K562 (cell line): ENCODE measurements around the gene COQ3.

Experiments
- CTCF ChIP-seq, 3 experiments: IDR thresholded peaks in 2 of 3; conservative IDR thresholded peaks in 1 of 3; 2 replicates each; pipeline ENCODE4 v1.5.1; 2011 to 2012; ENCODE audit warnings: low read length in 3 of 3, mild to moderate bottlenecking in 3 of 3, control low read depth in 2 of 3, improper control_type of control experiment in 1 of 3, inconsistent platforms in 1 of 3, low read depth in 1 of 3, mixed read lengths in 1 of 3, moderate library complexity in 1 of 3; ENCODE audit not compliant: insufficient read depth in 2 of 3
- NFYB ChIP-seq: IDR thresholded peaks from 2 replicates; pipeline ENCODE4 v1.6.1; 2011; ENCODE audit warnings: mild to moderate bottlenecking, moderate library complexity; ENCODE audit not compliant: insufficient read length; ENCODE audit errors: extremely low read depth
- RFX5 ChIP-seq: IDR thresholded peaks from 2 replicates; pipeline ENCODE4 v1.6.1; 2011; ENCODE audit warnings: low read depth, mild to moderate bottlenecking, improper control_type of control experiment, low read length
- USF2 ChIP-seq: sonication (generic); formaldehyde crosslinking; IDR thresholded peaks from 2 replicates; pipeline ENCODE4 v1.5.0; 2020; ENCODE audit warnings: missing genetic modification reagents
- TF ChIP-seq, protein P1 (sequence below): fragments of 250-450 bp; sonication (Bioruptor Pico); IDR thresholded peaks from 2 replicates; pipeline ENCODE4 v1.8.0; 2021; ENCODE audit warnings: mild to moderate bottlenecking, moderate library complexity
- TF ChIP-seq, protein P2 (sequence below), 2 experiments: fragments of 150-350 bp in 1 of 2; IDR thresholded peaks; 2 replicates each; pipeline ENCODE4 v1.6.1; 2012 to 2016; ENCODE audit warnings: low read depth in 2 of 2, low read length in 2 of 2, mild to moderate bottlenecking in 1 of 2, moderate library complexity in 1 of 2

- TF ChIP-seq NFYB (no peak), RFX5 (no peak), USF2 (no peak), CTCF (IDR thresholded peaks at IDR 0.05 in 2 of 3, conservative IDR thresholded peaks at IDR 0.05 in 1 of 3; ENCODE audit: insufficient read depth in 2 of 3, low read depth in 1 of 3, low read length in 3 of 3) (no peak)
- TF ChIP-seq, protein P1, sequence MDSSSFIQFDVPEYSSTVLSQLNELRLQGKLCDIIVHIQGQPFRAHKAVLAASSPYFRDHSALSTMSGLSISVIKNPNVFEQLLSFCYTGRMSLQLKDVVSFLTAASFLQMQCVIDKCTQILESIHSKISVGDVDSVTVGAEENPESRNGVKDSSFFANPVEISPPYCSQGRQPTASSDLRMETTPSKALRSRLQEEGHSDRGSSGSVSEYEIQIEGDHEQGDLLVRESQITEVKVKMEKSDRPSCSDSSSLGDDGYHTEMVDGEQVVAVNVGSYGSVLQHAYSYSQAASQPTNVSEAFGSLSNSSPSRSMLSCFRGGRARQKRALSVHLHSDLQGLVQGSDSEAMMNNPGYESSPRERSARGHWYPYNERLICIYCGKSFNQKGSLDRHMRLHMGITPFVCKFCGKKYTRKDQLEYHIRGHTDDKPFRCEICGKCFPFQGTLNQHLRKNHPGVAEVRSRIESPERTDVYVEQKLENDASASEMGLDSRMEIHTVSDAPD (CRISPR knock-in tag): no peak
- TF ChIP-seq, protein P2, sequence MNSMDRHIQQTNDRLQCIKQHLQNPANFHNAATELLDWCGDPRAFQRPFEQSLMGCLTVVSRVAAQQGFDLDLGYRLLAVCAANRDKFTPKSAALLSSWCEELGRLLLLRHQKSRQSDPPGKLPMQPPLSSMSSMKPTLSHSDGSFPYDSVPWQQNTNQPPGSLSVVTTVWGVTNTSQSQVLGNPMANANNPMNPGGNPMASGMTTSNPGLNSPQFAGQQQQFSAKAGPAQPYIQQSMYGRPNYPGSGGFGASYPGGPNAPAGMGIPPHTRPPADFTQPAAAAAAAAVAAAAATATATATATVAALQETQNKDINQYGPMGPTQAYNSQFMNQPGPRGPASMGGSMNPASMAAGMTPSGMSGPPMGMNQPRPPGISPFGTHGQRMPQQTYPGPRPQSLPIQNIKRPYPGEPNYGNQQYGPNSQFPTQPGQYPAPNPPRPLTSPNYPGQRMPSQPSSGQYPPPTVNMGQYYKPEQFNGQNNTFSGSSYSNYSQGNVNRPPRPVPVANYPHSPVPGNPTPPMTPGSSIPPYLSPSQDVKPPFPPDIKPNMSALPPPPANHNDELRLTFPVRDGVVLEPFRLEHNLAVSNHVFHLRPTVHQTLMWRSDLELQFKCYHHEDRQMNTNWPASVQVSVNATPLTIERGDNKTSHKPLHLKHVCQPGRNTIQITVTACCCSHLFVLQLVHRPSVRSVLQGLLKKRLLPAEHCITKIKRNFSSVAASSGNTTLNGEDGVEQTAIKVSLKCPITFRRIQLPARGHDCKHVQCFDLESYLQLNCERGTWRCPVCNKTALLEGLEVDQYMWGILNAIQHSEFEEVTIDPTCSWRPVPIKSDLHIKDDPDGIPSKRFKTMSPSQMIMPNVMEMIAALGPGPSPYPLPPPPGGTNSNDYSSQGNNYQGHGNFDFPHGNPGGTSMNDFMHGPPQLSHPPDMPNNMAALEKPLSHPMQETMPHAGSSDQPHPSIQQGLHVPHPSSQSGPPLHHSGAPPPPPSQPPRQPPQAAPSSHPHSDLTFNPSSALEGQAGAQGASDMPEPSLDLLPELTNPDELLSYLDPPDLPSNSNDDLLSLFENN (IDR thresholded peaks at IDR 0.05; ENCODE audit: low read depth in 2 of 2, low read length in 2 of 2): no peak
These were observed 24.5 kb downstream of the COQ3 start for GRCh38 chr6:99369533-99369932.
